Adipocyte (in vitro differentiated cells): ENCODE results near the gene PDE4D.
A peak's percentile ranks its signal among the peaks of the same experiment; 100 is the strongest.

ENCODE experiments used
- DNase-seq: peaks from one replicate; pipeline ENCODE4 v3.0.0-alpha.2; 2015; ENCODE audit warnings: low read depth
- H3K27me3 ChIP-seq: replicated peaks from 2 replicates; pipeline ENCODE4 v1.7.0; 2013; ENCODE audit warnings: mild to moderate bottlenecking, low read length, moderate library complexity; ENCODE audit not compliant: control insufficient read depth, insufficient read depth
- H3K36me3 ChIP-seq: 2 replicates; pipeline ENCODE4 v1.7.0; 2013; ENCODE audit warnings: low read length, mild to moderate bottlenecking, moderate library complexity; ENCODE audit not compliant: control insufficient read depth, insufficient read depth, severe bottlenecking
- H3K4me1 ChIP-seq: 2 replicates; pipeline ENCODE4 v1.7.0; 2013; ENCODE audit warnings: mild to moderate bottlenecking, low read length, moderate library complexity; ENCODE audit not compliant: control insufficient read depth, insufficient read depth
- H3K4me3 ChIP-seq: 2 replicates; pipeline ENCODE4 v1.7.0; 2013; ENCODE audit warnings: mild to moderate bottlenecking, low read length, moderate library complexity
- H3K9ac ChIP-seq: 2 replicates; pipeline ENCODE4 v1.7.0; 2013; ENCODE audit warnings: mild to moderate bottlenecking, low read length, moderate library complexity
- H3K9me3 ChIP-seq: 2 replicates; pipeline ENCODE4 v1.7.0; 2013; ENCODE audit warnings: mild to moderate bottlenecking, low read length, moderate library complexity; ENCODE audit not compliant: control insufficient read depth

Gene PDE4D

DNA sequence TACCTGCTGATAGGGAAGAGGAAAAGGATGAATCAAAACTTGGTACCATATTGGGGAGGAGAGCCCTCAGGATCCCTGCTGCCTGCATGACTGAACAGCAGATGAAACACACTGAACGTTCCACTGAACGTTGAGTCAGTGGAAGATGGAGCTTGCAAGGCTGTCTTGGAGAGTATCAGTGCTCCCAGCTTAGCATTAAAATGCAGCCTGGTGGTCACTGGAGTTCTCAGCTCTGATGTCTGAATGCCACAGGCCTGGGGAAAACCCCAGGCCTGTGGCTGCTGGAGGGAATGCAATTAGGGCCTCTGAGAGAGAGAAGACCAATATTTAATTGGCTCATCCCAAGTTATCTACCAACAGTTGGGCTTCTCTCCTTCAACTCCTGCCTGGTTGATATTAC, 54.5 kb downstream of the PDE4D start:
- Histone ChIP-seq H3K27me3 (peaks cover 13% of the 10 kb centered on the region), H3K9me3 (no peaks in the 10 kb centered on the region), H3K4me3 (no peak overlapping the region), H3K36me3 (no peaks in the 10 kb centered on the region), H3K4me1 (peaks cover 5% of the 10 kb centered on the region), H3K9ac (no peak overlapping the region)
- no peak for DNase-seq

DNA sequence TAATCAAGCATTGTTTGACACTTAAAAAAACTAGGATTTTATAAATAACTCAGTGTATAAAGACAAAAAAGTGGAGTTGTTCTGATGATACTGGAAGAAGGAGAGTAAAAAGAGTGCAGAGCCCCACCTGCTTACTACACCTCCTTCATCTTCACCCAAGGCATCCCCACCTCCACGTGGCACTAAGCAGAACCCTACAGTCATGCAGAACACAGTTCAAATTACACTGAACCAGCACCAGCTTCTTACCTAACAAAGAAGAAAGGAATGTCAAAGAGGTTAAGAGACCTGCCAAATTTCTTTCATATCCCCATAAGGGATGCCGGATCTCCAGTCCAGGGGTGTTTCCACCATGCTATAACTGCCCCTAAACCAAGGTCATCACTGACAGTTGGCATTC, 55.5 kb downstream of the PDE4D start:
- no peak for DNase-seq
- Histone ChIP-seq H3K4me3 (no peak overlapping the region), H3K9ac (no peak overlapping the region), H3K9me3 (no peaks in the 10 kb centered on the region), H3K4me1 (peaks cover 5% of the 10 kb centered on the region), H3K36me3 (no peaks in the 10 kb centered on the region), H3K27me3 (peaks cover 22% of the 10 kb centered on the region)

DNA sequence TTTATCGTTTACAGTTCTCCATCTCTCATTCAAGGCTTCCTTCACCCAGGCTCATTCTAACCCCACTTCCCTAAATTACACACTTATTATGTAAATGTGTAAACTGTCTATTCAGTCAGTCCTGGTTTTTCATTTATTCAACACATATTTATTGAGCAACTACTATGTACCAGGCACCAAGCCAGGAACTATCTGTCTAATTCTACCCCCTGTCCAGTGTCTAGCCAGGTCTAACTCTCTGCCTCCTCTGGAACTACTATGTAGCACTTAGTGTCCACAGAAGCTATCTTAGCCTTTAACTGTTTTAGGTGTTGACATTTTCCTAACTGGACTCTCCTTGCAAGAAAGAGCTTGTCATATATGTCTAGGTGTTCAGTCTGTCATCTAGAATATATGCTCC, 56.5 kb downstream of the PDE4D start:
- Histone ChIP-seq H3K4me1 (peaks cover 5% of the 10 kb centered on the region), H3K9me3 (no peaks in the 10 kb centered on the region), H3K27me3 (peaks cover 31% of the 10 kb centered on the region), H3K4me3 (no peak overlapping the region), H3K9ac (no peak overlapping the region), H3K36me3 (no peaks in the 10 kb centered on the region)
- DNase-seq = no peak

DNA sequence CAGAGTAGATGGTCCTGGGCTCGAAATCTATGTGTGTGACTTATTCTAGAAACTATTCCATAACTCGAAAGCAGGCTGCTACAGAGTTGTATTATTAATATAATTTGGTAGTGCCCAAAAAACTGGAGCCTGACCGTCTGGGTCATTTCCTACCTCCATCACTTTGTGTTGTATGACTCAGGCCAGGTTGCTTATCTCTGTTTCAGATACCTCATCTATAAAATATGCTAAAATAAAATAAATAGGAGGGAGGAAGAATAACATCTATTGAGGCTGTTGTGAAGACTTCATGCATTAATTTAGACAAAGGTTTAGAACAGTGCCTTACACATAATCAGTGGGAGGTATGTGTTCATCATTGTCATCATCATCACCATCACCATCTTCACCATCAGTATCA, 57.7 kb downstream of the PDE4D start:
- H3K9me3 ChIP-seq = no peaks in the 10 kb centered on the region
- H3K9ac ChIP-seq = no peak overlapping the region
- H3K36me3 ChIP-seq = no peaks in the 10 kb centered on the region
- peaks cover 5% of the 10 kb centered on the region for H3K4me1 ChIP-seq
- no peak overlapping the region for H3K4me3 ChIP-seq
- no peak for DNase-seq
- peaks cover 38% of the 10 kb centered on the region for H3K27me3 ChIP-seq

DNA sequence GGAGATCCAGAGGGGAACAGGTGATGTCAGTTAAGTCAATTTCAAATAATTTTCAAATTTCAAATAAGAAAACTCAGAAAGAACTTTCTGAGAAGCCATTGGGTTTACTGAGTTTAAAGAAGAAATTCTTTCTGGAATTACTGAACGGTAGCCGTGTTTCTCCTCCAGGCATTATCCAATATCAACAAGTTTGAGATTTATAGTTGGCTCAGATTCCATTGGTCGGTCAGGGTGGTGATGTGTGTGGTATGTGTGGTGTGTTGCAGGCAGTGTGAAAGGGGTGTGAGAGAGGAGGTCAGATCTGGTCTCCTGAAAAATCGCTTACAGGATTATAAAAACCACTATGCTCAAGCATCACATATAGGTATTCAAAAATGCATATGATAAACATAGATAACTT, 60.1 kb downstream of the PDE4D start:
- DNase-seq = no peak
- Histone ChIP-seq H3K36me3 (no peaks in the 10 kb centered on the region), H3K9ac (no peak overlapping the region), H3K4me3 (no peak overlapping the region), H3K4me1 (peaks cover 15% of the 10 kb centered on the region), H3K27me3 (peaks cover 38% of the 10 kb centered on the region), H3K9me3 (no peaks in the 10 kb centered on the region)

DNA sequence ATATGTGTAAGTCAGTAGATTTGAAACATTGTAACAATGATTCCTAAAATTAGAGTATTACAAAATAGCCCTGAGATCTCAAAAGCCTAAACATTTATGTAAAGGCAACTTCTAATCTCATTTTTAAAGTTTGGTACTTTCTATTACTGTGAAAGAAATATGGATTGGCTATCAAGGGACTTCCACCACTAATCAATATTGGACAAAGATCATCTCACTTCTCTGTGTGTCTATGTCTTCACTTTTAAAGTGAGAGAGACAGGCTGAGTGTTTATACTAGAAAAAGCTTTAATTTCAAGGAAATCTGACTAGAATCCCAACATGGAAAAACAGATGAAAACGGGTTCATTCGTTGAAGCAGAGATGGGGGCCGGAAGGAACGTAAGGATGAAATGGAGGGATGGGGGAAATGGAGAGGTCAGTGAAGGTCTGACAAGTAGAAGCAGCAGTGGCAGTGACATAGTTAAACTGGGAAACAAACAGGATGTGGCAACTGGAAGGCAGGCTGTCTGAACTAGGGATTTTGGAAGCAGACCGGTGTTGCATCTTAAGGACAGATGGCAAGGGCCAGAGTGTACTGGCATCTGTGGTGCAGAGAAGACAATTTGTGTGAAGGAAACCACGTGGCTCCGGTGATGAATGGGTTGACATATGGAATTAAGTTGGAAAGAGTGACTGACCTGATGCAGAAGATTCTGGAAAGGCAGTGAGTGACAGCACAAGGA, 60.8 kb downstream of the PDE4D start:
- peaks cover 38% of the 10 kb centered on the region for H3K27me3 ChIP-seq
- DNase-seq = no peak
- H3K9me3 ChIP-seq = no peaks in the 10 kb centered on the region
- no peak overlapping the region for H3K4me3 ChIP-seq
- H3K4me1 ChIP-seq = peaks cover 15% of the 10 kb centered on the region
- H3K36me3 ChIP-seq = no peaks in the 10 kb centered on the region
- H3K9ac ChIP-seq = no peak overlapping the region

DNA sequence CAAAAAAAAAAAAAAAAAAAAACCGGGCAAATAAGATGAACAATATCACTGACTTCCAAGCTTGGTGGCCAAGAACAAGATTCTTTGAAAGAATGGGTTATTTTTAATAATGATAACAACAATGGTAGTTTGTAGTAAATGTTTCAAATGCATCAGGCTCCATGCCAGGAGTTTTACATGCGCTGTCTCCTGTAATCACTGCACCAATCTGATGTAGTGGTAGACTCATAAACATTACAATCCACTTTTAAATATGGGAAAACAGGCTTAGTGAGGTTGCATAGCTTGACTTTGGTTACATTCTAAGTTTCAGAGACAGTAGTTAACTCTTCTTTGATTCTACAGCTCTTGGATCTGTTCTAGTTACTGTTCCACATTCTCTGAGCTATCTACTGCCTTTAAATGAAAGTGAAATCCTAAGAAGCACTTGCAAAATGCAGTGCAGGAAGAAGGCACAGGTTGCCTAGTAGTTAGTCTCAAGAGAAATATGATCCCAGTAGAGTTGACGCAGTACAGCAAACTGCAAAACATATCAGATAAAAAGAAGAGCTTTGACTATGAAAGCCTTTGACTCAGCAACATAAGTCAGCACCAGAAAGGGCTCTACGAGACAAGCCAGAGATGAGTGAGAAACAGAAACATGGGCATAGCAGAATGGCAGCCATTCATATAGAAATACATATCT, 62.1 kb downstream of the PDE4D start:
- Histone ChIP-seq H3K9ac (no peak overlapping the region), H3K27me3 (peaks cover 38% of the 10 kb centered on the region), H3K36me3 (no peaks in the 10 kb centered on the region), H3K4me3 (no peak overlapping the region), H3K9me3 (no peaks in the 10 kb centered on the region), H3K4me1 (peaks cover 15% of the 10 kb centered on the region)
- DNase-seq = no peak

DNA sequence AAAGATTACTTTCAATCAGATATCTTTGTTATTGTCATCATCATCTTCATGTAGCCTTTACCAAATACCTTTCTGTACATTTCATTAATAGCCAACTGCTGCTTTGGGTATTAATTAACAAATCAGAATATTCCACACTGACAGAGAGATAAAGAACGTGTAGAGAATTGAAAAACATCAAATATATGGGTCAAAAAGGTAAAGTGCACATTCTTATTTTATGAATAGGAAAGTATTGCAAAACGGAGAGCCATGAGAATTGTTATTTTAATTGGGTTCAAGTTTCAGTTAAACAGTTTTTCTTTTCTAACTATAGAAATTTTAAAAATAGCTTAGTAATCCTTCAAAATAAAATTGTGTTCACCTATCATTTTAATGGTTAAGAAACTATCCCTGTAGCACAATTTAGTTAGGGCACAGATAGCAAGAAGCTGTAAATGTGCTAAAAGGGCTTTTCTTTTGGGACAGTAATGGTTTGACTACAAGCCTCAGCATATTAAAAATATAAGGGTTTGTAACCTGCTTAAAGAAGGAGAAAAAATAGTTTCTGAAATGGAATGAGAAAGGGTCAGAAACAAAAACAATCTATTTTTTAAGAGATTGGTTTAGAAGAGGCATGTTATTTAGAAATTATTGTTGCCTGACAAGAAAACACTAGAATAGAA, 62.9 kb downstream of the PDE4D start:
- Histone ChIP-seq H3K27me3 (peaks cover 38% of the 10 kb centered on the region), H3K4me3 (no peak overlapping the region), H3K9ac (no peak overlapping the region), H3K4me1 (peaks cover 15% of the 10 kb centered on the region), H3K9me3 (no peaks in the 10 kb centered on the region), H3K36me3 (no peaks in the 10 kb centered on the region)
- DNase-seq = no peak

DNA sequence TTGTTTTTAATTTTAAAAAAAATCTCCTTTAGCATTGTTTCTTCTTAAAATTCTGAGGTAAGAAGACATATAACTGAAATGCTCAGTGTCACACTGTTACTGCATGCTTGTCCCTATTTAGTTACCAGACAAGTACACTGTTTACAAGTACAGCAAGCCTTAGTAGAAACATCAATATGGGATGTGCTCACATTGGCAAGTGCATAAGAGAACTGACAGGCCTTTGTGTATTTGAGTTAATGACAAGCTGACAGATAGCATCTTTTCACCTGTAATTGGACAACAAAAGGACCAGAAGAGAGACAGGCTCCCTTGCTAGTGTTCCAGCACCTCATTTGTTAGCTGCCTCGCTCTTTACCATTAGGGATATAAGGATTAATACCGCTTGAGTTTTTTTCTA, 63.6 kb downstream of the PDE4D start:
- H3K4me1 ChIP-seq = peaks cover 15% of the 10 kb centered on the region
- peaks cover 38% of the 10 kb centered on the region for H3K27me3 ChIP-seq
- H3K36me3 ChIP-seq = no peaks in the 10 kb centered on the region
- no peak for DNase-seq
- H3K9me3 ChIP-seq = no peaks in the 10 kb centered on the region
- no peak overlapping the region for H3K9ac ChIP-seq
- no peak overlapping the region for H3K4me3 ChIP-seq

DNA sequence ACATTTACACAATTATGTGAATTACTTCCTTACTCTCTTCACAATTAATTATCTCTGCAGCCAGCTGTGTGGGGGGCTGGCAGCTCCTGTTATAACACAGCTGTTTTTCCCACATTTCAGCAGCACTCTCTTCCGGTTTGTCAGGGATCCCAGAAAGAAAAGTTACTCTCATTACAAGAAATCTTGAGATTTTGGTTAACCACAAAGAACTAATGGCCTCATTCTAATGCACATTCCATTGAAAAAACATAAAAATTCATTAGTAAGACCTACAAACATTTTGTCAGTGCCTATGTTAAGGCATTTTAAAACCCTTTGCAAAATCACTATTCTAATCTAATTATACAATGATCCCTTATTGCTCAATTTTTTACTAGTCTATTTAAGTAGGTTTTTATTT, 64.1 kb downstream of the PDE4D start:
- H3K9me3 ChIP-seq = no peaks in the 10 kb centered on the region
- no peak overlapping the region for H3K9ac ChIP-seq
- H3K4me3 ChIP-seq = no peak overlapping the region
- no peaks in the 10 kb centered on the region for H3K36me3 ChIP-seq
- peak; percentile 81 for DNase-seq
- H3K27me3 ChIP-seq = peaks cover 34% of the 10 kb centered on the region
- peaks cover 15% of the 10 kb centered on the region for H3K4me1 ChIP-seq

DNA sequence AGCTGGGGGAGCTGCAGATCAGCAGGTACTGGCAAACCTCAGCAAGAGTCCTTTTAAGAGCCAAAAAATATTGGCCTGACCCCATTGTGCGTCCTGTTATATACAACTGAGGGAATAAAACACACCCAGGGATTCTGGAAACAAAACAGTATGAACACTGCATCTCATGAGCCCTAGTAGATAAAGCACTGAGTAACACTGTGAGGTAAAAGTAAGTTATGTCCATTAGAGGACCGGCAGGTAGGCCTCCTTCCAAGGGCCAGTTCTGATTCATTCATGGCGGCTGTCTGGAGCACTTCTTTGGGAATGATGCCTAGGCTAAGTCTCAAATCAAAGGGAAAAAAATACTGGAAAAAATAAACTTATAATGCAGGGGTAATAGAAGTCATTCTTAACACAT, 64.9 kb downstream of the PDE4D start:
- Histone ChIP-seq H3K4me3 (no peak overlapping the region), H3K9me3 (no peaks in the 10 kb centered on the region), H3K36me3 (no peaks in the 10 kb centered on the region), H3K9ac (no peak overlapping the region), H3K27me3 (peaks cover 33% of the 10 kb centered on the region), H3K4me1 (peaks cover 15% of the 10 kb centered on the region)
- no peak for DNase-seq
